DMS53 treated with DMSO at 0.1 percent for 48 hours (cell line): ENCODE results near the gene ABTB1.
"Not testable (repeated sequence)": the region's sequence is repeated elsewhere in the genome, so short reads cannot be mapped to it uniquely, and the experiment has no call there.

Experiments
- DNase-seq: peaks from one replicate; lab custom pipeline; 2025; ENCODE audit not compliant: unreplicated experiment; lab: John Stamatoyannopoulos, UW

The ABTB1 gene

DNA sequence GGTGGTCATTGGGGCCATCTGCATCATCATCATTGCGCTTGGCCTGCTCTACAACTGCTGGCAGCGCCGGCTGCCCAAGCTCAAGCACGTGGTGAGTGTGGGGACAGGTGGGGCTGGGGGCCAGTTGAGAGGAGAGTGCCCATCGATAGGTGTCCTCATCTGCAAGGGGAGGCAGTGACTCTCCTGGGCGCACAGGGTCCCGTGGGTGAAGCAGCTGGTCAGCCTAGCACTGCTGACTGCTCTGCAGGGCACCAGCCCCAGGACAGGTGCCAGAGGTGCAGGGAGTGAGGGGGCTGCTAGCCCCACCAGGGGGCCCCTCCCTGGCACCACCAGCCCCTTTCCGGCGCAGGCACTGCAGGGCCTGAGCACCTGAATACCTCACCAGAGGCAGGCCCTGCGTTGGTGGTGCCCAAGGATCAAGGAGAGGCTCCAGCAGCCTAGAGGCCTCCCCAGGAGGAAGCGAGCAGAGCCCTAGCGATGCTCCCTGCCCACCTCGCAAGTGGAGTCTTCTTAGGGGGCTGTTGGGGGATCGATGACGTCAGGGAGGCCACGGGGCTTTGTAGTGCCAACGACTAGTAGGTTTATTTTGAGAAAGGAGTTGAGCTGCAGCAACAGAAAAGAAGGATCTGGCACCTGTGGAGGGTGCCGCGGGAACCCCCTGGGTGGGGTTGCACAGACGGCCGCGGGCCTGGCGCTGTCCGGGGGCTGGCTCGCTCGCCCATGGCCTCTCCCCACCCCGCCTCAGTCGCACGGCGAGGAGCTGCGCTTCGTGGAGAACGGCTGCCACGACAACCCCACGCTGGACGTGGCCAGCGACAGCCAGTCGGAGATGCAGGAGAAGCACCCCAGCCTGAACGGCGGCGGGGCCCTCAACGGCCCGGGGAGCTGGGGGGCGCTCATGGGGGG, 976 bp upstream of the ABTB1 start:
- no peak for DNase-seq

DNA sequence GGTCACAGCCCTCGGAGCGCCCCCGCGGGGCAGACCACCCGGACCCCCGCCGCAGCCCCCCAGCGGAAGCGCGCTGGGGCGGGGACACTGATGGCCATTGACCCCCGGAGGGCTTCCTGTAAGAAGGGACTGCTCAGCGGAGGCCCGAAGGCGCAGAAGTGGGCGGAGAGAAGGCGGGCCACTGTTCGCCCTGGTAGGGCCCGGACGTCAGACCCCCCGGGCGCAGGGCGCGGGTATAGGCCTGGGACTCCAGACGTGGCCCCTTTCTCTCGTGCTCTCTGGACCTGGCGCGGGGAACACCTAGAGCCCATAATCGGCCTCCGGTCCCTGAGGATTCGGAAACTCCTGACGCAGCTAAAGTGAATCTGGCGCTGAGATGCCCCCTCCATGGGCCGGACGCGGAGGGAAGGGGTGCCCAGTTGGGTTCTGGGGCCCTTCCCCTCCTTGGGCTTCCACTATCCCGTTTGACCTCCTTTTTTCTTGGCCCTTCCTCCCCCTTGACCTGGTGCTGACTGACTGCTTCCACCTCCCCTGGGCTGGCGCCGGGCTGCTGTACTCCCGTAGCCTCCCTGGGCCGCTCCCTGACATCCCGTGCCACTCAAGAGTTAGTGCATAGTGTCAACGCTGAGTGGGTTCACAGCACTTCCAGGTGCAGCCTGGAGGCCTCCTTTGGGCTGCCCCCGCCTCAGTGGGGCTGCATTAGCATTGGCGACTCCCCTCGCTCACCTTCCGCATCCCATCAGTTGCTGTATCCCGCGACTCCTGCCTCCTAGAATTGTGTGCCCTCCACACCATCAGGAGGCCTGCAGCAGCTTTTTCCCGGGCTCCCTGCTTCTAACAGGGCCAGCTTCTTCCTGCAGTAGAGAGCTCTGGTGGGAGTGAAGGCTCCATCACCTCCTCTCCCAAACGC, 694 bp downstream of the ABTB1 start:
- no peak for DNase-seq

DNA sequence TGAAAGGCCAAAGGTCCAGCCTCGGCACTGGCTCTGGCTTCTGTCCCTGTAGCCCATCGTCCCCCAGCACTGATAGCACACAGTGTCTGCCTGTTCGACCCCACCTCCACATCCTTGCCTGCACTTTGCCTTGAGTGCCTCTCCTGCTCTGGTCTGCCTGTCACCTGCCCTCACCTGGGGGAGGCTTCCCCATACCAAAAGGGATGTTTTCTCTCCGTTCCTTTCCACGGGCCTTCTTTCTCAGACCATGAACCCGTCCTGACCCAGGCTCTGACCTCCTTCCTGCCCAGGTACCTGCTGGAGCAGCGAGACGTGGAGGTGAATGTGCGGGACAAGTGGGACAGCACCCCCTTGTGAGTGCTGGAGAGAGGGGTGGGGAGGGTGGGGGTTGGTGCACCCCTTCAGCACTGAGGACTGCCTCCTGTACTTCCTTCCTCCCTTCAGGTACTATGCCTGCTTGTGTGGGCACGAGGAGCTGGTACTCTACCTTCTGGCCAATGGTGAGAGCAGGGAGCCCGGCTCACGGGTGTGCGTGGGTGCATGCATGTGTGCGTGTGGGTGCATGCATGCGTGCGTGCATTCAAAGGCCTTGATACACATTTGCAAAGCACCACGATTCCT, 1.5 kb downstream of the ABTB1 start:
- DNase-seq: no peak

DNA sequence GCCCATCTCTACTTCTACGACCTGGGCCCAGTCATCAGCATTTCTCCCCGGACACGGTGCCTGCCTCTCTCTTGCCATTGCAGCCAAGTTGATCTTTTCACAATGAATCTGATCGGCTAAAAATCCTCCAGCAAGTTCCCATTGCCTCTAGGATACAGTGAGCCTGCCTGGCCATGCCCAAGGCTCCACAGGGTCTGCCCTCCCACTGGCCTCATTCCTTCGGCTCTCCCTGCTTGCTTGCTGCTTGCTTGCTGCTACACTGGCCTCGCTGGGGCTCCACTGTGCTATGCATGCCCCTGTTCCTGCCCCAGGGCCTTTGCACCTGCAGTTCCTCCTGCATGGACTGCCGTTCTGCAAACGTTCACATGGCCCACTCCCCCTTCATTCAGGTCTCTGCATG, 2.0 kb downstream of the ABTB1 start:
- no peak for DNase-seq

DNA sequence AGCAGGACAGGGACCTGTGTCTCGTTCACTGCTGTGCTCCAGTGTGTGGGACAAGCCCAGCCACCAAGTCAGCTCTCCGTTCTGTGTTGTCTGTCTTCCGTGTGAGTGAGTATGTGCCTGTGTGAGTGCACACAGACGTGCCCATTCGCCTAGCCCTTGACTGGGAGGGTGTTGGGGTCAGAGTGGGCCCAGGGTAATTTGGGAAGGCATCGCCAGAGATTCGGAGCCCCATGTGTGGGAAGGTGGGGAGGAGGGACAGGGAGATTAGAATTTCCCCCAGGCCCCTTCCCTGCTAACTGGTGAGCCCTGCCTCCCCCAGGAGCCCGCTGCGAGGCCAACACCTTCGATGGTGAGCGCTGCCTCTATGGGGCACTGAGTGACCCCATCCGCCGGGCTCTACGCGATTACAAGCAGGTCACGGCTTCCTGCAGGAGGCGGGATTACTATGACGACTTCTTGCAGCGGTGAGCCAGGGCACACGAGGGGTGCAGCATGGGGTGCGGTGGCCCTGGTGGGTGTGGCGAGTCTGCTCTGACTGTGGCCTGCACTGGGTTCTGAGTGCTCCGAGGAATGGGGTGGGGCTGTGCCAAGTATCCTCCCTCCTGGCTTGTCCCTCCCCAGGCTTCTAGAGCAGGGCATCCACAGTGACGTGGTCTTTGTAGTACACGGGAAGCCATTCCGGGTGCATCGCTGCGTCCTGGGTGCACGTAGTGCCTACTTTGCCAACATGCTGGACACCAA, 3.1 kb downstream of the ABTB1 start:
- no peak for DNase-seq

GRCh38 chr3:127676456-127676855, 3.7 kb downstream of the ABTB1 start:
- DNase-seq: no peak

DNA sequence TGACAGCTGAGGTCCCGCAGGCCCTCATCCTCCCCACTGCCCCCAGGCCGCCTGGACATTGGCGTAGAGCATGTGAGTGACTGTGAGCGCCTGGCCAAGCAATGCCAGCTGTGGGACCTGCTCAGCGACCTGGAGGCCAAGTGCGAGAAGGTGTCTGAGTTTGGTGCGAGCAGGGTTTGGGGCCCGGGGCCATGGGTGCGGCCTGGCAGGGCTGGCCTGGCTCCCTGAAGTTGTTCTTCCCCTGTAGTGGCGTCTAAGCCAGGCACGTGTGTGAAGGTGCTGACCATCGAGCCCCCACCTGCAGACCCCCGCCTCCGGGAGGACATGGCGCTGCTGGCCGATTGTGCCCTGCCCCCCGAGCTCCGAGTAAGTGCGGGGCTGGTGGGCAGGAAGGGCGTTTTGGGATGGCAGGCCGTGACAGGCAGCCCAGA, 4.2 kb downstream of the ABTB1 start:
- DNase-seq: no peak

- DNase-seq: no peak
Observed at GRCh38 chr3:127677541-127678314, 5.0 kb downstream of the ABTB1 start.

- no peak for DNase-seq
Observed at GRCh38 chr3:127678315-127678599, 5.5 kb downstream of the ABTB1 start.

DNA sequence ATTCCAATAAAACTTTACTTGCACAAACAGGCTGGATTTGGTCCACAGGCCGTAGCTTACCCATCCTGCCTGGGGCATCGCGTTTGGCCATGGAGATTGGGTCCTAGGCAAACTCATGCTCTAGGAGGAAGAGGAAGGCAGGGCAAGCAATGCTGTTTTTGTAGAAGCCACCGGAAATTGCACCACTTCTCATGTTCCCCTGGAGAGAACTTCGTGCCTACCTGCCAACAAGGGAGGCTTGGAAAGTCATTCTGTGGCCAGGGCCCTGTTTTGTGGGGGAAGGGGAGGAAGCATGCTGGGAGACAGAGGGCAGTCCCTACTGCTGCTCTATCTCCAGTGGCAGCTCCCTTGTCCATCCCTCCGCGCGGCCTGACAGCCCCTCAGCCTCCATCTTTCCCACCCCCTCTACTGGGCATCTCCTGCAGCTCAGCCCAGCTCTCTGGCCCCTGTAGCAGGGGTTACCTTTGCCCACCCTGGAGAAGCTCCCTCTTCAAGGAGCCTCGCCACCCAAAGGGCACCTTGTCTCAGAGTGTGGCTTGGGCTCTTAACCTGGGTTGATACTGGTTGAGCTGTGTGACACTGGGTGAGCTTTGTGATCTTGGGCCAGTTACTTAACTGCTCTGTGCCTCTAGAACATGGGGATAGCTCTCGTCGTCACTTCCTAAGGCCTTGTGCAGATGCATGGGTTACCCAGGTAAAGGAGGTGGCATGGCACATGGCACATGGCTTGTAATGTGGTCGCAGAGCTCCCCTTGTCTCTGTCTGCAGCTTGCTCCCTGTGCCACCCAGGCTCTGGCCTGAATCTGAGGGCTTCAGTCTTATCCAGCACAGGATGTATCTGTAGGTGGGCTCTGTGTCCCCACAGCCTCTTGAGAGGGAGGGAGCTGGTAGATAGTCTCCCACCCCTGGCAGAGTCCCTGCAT, 6.1 kb downstream of the ABTB1 start:
- DNase-seq: no peak

DNA sequence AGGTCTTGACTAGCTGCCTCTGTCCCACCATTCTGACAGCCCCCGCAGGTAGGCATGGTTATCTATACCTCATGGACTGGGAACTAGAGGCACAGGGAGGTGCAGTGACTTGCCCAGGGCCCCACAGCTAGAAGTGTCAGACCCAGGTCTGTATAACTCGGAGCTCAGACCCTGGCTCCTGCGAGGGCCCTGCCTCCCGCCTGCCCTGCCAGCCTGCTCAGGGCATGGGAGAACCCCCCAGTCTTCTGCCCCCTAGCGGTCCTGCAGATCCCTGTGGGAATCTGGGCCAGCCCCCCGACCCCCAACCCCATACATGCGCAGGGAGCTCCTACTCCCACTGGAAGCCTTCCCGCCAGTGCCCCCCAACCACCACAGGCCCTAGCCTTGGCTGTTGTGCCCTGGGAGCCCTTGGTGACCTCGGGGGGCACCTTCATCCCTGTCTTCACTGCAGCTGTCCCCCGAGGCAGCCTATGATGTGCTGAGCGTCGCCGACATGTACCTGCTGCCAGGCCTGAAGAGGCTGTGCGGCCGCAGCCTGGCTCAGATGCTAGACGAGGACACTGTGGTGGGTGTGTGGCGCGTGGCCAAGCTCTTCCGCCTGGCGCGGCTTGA, 6.9 kb downstream of the ABTB1 start:
- DNase-seq: no peak

DNA sequence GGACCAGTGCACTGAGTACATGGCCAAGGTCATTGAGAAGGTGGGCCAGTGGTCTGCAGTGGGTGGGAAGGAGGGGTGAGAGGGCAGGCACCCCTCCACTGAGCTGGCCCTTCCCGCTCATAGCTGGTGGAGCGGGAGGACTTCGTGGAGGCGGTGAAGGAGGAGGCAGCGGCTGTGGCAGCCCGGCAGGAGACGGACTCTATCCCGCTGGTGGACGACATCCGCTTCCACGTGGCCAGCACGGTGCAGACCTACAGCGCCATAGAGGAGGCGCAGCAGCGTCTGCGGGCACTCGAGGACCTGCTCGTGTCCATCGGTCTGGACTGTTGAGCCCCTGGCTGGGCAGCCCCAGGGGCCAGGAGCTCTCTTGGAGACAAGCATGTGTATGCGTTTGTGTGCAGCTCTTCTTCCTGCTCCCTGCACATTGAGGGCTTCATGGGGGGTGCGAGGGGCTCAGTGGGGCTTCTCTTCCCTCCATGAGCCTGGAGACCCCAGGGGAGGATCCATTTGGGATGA, 7.5 kb downstream of the ABTB1 start:
- no peak for DNase-seq

DNA sequence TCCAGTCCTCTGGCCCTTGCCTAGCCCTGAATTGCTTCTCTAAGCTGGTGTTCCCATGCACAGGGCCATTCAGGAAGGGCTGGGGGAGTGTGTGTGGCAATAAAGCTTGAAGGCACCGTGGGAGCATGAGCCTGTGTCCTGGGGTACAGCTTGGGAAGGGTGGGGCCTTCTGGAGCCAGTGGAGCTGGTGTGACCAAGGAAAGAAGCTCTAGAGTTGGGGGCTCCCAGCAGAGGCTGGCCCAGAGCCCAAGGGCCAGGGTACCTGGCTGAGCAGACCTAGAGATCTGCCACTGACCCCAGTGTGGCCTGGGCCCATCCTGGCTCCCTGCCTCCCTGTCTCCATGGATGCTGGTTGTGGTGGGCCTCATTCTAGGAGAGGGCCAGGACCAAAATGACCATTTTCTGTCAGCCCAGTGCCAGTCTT, 8.1 kb downstream of the ABTB1 start:
- DNase-seq: no peak

DNA sequence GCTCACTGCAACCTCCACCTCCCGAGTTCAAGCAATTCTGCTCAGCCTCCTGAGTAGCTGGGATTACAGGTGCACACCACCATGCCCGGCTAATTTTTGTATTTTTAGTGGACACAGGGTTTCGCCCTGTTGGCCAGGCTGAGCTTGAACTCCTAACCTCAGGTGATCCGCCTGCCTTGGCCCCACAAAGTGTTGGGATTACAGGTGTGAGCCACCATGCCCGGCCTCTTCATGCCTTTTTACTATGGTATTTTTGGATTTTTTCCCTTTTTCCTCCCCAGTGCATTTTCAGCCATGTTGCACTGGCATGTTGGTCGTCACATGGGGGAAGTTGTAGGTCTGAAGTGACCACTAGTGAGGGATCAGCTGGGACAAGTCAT, 9.4 kb downstream of the ABTB1 start:
- not testable (repeated sequence) for DNase-seq

- no peak for DNase-seq
Observed at GRCh38 chr3:127682561-127682960, 9.8 kb downstream of the ABTB1 start.

- no peak for DNase-seq
Observed at GRCh38 chr3:127684871-127685707, 12.3 kb downstream of the ABTB1 start.

DNA sequence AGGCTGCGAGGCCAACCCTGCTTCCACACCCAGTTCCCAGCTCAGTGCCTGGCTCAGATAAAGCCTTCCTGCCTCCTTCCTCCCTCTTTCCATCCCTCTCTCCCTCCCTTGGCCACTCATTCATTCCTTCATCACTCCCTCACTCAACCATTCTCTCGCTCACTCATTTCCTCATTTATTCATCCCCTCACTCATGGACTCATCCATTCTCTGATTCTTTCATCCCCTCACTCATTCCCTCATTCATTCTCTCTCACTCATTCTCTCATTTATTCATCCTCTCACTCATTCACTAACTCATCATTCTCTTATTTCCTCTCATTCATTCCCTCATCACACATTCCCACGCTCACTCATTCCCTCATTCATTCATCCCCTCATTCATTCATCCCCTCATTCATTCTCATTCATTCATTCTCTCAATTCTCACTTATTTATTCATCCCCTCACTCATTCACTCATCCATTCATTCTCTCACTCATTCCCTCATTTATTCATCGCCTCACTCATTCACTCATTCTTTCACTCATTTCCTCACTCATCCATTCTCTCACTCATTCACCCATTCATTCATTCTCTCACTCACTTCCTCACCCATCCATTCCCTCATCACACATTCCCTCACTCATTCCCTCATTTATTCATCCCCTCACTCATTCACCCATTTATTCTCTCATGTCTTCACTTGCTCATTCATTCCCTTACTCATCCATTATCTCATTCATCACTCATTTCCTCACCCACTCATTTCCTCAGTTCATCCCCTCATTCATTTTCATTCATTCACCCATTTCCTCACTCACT, 13.2 kb downstream of the ABTB1 start:
- DNase-seq: no peak
